Stomach (tissue), 9 donors: Measurements from ENCODE around the gene NPL. TPM values are rescaled to one million over a fixed set of nuclear protein-coding genes. Genes with fewer than 3 reads are reported as not detected.

Source experiments
- DNase-seq, 2 donors: peaks; one replicate each; pipeline versions ENCODE4 v3.0.0 to v3.0.0-alpha.2; 2013 to 2019
- H3K27ac ChIP-seq, 5 donors: fragments of 200-600 bp in 4 of 5; sonication (generic) in 4 of 5; one replicate each; pipeline ENCODE4 v1.5.1; 2013 to 2019; ENCODE audit warnings: mild to moderate bottlenecking in 1 of 5, moderate library complexity in 1 of 5
- H3K27me3 ChIP-seq, 3 donors: fragments of 200-600 bp; sonication (generic); one replicate each; pipeline ENCODE4 v1.5.1; 2017 to 2019; ENCODE audit warnings: mixed run types in 1 of 3
- H3K36me3 ChIP-seq, 4 donors: fragments of 200-600 bp; sonication (generic); 1 replicate in 3 of 4; 2 replicates in 1 of 4; pipeline ENCODE4 v1.5.1; 2016 to 2019
- H3K4me1 ChIP-seq, 4 donors: fragments of 200-600 bp; sonication (generic); one replicate each; pipeline ENCODE4 v1.5.1; 2016 to 2019
- H3K4me3 ChIP-seq, 4 donors: fragments of 200-600 bp; sonication (generic) in 3 of 4; one replicate each; pipeline ENCODE4 v1.5.1; 2016 to 2019; ENCODE audit warnings: mild to moderate bottlenecking in 1 of 4
- H3K9me3 ChIP-seq, 4 donors: fragments of 200-600 bp; sonication (generic); one replicate each; pipeline ENCODE4 v1.5.1; 2016 to 2019
- CTCF ChIP-seq, 7 experiments: fragments of 450-650 bp in 4 of 7; fragments of 200-600 bp in 3 of 7; sonication (generic) in 3 of 7; IDR thresholded peaks; one replicate each; pipeline ENCODE4 v1.5.1; 2016 to 2019; ENCODE audit warnings: antibody characterized with exemption in 7 of 7, control low read depth in 2 of 7, mild to moderate bottlenecking in 1 of 7
- EP300 ChIP-seq: sonication (generic); formaldehyde crosslinking; IDR thresholded peaks from one replicate; pipeline ENCODE4 v1.6.1; 2017; ENCODE audit warnings: antibody characterized with exemption
- POLR2A ChIP-seq, 4 donors: fragments of 450-650 bp; IDR thresholded peaks; one replicate each; pipeline ENCODE4 v1.6.1; 2016; ENCODE audit warnings: antibody characterized with exemption in 4 of 4, control low read depth in 2 of 4, mild to moderate bottlenecking in 1 of 4, moderate library complexity in 1 of 4
- POLR2AphosphoS5 ChIP-seq, 3 donors: sonication (generic); formaldehyde crosslinking; IDR thresholded peaks; one replicate each; pipeline ENCODE4 v1.6.1; 2016; ENCODE audit warnings: antibody characterized with exemption in 3 of 3
- WGBS, 5 donors: extraction: QIAGEN DNeasy Blood & Tissue Kit in 3 of 5; methylation state at CpG; one replicate each; pipeline versions ENCODE4 v1.1.5 to v1.1.7; 2013 to 2018; 5-methylcytosine and 5-hydroxymethylcytosine counted together
- intact Hi-C: fragments of 100-400 bp; cut with DNase I; formaldehyde crosslinking; loops from one replicate; pipeline ENCODE4 v1.15.1; 2023; ENCODE audit warnings: low total_unique reads
- polyA plus RNA-seq, 3 donors: library from polyadenylated mRNA; stranded (reverse); fragments of 200-250 nt; gene quantifications; one replicate each; pipeline ENCODE4 v1.2.3, GENCODE V29; 2013
- total RNA-seq, 5 donors: library from RNA; depleted of rRNA; stranded (reverse); fragments of >200 nt; gene quantifications; one replicate each; pipeline versions ENCODE4 v1.1.0 to v1.2.3, GENCODE V29; 2014 to 2016
- donor health status: healthy with polysubstance abuse.
- donor health status: Bipolar disorder and iron deficiency.
- donor health status: healthy.

The NPL gene
- total and polyA plus RNA-seq, 8 donors = 0.45 to 48.5 (median 6.0) TPM

DNA sequence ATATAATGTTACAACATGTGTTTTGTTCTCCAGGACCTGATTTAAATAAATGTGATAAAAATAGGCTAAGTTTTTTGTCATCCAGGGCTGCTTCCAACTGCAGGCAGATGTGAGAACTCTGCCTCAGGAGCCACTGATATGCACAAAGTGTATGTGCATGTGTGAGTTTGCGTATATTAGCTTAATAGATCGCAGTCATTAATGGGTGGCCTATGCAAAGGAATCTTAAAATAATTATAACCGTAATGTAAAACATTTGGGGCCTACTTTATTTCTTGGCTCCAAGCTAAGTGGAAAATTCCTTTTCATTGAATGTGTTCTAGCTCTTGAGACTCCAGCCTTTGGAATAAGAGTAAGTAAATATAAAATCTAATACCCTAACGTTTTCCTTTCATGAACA lies 66.3 kb downstream of the NPL start:
- Histone ChIP-seq H3K36me3 (peaks cover 97 to 100% (median 100%) of the 10 kb centered on the region in 4 donors), H3K4me1 (peaks cover 0 to 25% (median 2%) of the 10 kb centered on the region in 4 donors), H3K9me3 (no peaks in the 10 kb centered on the region), H3K27me3 (no peaks in the 10 kb centered on the region), H3K27ac (no peak overlapping the region), H3K4me3 (no peak overlapping the region)
- no peak for TF ChIP-seq POLR2A (IDR thresholded peaks at IDR 0.05)
- TF ChIP-seq CTCF (IDR thresholded peaks at IDR 0.05) = no peak
- no peak for TF ChIP-seq POLR2AphosphoS5 (IDR thresholded peaks at IDR 0.05)
- TF ChIP-seq EP300 = no peak
- intact Hi-C loops = no loop called here
- no peak for DNase-seq
- 63 to 73% (median 67%) methylated on average over 4 of the region's 4 CpGs for WGBS, 5 donors

DNA sequence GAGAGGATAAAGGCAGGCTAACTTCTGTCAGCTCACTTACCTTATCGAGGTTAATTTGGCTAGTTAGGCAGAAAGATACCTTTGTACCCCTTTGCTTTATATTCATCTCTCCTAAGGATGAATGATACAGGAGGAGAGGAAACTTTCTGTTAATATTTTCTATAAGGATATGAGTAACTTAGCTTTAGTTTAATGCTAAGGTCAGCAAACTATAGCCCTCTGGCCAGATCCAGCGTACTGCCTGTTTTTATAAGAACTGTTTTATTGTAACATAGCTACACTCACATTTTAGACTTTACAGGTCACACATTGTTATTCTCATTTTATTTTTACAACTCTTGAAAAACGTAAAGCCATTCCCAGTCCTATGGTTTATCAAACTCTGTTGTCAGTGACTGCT lies 67.6 kb downstream of the NPL start:
- TF ChIP-seq CTCF (IDR thresholded peaks at IDR 0.05) (no peak), POLR2AphosphoS5 (IDR thresholded peaks at IDR 0.05) (no peak), POLR2A (IDR thresholded peaks at IDR 0.05) (no peak), EP300 (no peak)
- peaks cover 0 to 25% (median 2%) of the 10 kb centered on the region in 4 donors for H3K4me1 ChIP-seq
- no peaks in the 10 kb centered on the region for H3K27me3 ChIP-seq
- no peak for DNase-seq
- no peak overlapping the region for H3K27ac ChIP-seq
- intact Hi-C loops = no loop called here
- 75 to 86% (median 82%) methylated on average over 3 of the region's 3 CpGs for WGBS, 5 donors
- H3K4me3 ChIP-seq = no peak overlapping the region
- no peaks in the 10 kb centered on the region for H3K9me3 ChIP-seq
- peaks cover 95 to 100% (median 100%) of the 10 kb centered on the region in 4 donors for H3K36me3 ChIP-seq

DNA sequence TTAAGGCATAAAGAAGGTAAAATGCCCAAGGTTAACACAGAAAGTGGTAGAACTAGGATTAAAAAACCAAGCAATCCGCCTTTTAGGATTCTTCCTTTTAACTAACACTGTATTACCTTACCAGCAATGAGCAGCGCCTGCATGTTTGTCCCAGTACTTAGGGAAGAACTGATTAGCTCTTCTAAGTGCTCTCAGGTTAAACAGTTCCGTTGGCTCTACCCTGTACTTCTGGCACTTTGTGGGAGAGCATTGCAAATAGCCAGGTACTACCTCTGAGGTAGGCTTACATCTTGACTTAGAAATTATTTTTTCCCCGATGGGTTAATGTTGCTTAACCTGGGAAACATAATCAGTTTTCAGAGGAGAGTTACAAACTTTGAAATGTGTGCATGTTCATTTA lies 71.1 kb downstream of the NPL start:
- Histone ChIP-seq H3K27ac (no peak overlapping the region), H3K27me3 (no peaks in the 10 kb centered on the region), H3K4me1 (peaks cover 0 to 16% (median 0%) of the 10 kb centered on the region in 4 donors), H3K36me3 (peaks cover 77 to 100% (median 100%) of the 10 kb centered on the region in 4 donors), H3K4me3 (no peak overlapping the region), H3K9me3 (no peaks in the 10 kb centered on the region)
- TF ChIP-seq CTCF (IDR thresholded peaks at IDR 0.05) (no peak), EP300 (no peak), POLR2A (IDR thresholded peaks at IDR 0.05) (no peak), POLR2AphosphoS5 (IDR thresholded peaks at IDR 0.05) (no peak)
- intact Hi-C loops = no loop called here
- WGBS, 5 donors = 80 to 91% (median 87%) methylated on average over 4 of the region's 4 CpGs
- no peak for DNase-seq

- DNase-seq = no peak
- Histone ChIP-seq H3K36me3 (peaks cover 64 to 100% (median 100%) of the 10 kb centered on the region in 4 donors), H3K27me3 (no peaks in the 10 kb centered on the region)
These were observed 72.4 kb downstream of the NPL start for GRCh38 chr1:182861994-182862393.

More at GRCh38 chr1:182861994-182862393, 72.4 kb downstream of the NPL start:
- intact Hi-C loops = no loop called here
- Histone ChIP-seq H3K4me3 (no peak overlapping the region), H3K4me1 (peaks cover 0 to 5% (median 0%) of the 10 kb centered on the region in 4 donors), H3K9me3 (no peaks in the 10 kb centered on the region), H3K27ac (no peak overlapping the region)
- 88 to 95% (median 93%) methylated on average over 2 of the region's 2 CpGs for WGBS, 5 donors
- TF ChIP-seq POLR2A (IDR thresholded peaks at IDR 0.05) (no peak), CTCF (IDR thresholded peaks at IDR 0.05) (no peak), POLR2AphosphoS5 (IDR thresholded peaks at IDR 0.05) (no peak), EP300 (no peak)
